Hepatocyte (in vitro differentiated cells): ENCODE measurements around the gene C16orf89. TPM values are rescaled to one million over a fixed set of nuclear protein-coding genes. Genes with fewer than 3 reads are reported as not detected.

Source experiments
- DNase-seq: peaks from one replicate; pipeline ENCODE4 v3.0.0-alpha.2; 2016; ENCODE audit warnings: low spot score
- H2AFZ ChIP-seq: fragments of 200-600 bp; sonication (generic); 2 replicates; pipeline ENCODE4 v1.6.0; 2016; ENCODE audit warnings: antibody characterized with exemption, mild to moderate bottlenecking
- H3K27ac ChIP-seq: fragments of 200-600 bp; sonication (generic); 2 replicates; pipeline ENCODE4 v1.5.1; 2016; ENCODE audit warnings: mild to moderate bottlenecking
- H3K27me3 ChIP-seq: fragments of 200-600 bp; sonication (generic); 2 replicates; pipeline ENCODE4 v1.6.1; 2016
- H3K36me3 ChIP-seq: fragments of 200-600 bp; sonication (generic); replicated peaks from 2 replicates; pipeline ENCODE4 v1.5.1; 2016; ENCODE audit warnings: low read depth; ENCODE audit not compliant: insufficient read depth
- H3K4me1 ChIP-seq: fragments of 200-600 bp; sonication (generic); 2 replicates; pipeline ENCODE4 v1.5.1; 2016; ENCODE audit warnings: mild to moderate bottlenecking, moderate library complexity; ENCODE audit not compliant: insufficient read depth
- H3K4me2 ChIP-seq: fragments of 200-600 bp; sonication (generic); 2 replicates; pipeline ENCODE4 v1.6.0; 2016
- H3K4me3 ChIP-seq: fragments of 200-600 bp; sonication (generic); 2 replicates; pipeline ENCODE4 v1.5.1; 2016; ENCODE audit warnings: mild to moderate bottlenecking
- H3K79me2 ChIP-seq: fragments of 200-600 bp; sonication (generic); 2 replicates; pipeline ENCODE4 v1.6.0; 2017; ENCODE audit warnings: mild to moderate bottlenecking
- H3K9me2 ChIP-seq: fragments of 200-600 bp; sonication (generic); replicated peaks from 2 replicates; pipeline ENCODE4 v1.6.0; 2017; ENCODE audit warnings: mild to moderate bottlenecking; ENCODE audit not compliant: insufficient read depth
- H3K9me3 ChIP-seq: fragments of 200-600 bp; sonication (generic); 2 replicates; pipeline ENCODE4 v1.5.1; 2016; ENCODE audit warnings: low read depth, mild to moderate bottlenecking
- H4K20me1 ChIP-seq: fragments of 200-600 bp; sonication (generic); 2 replicates; pipeline ENCODE4 v1.6.0; 2016; ENCODE audit warnings: mild to moderate bottlenecking; ENCODE audit not compliant: insufficient read depth, poor library complexity, severe bottlenecking
- CTCF ChIP-seq: fragments of 200-600 bp; sonication (generic); IDR thresholded peaks from 2 replicates; pipeline ENCODE4 v1.5.1; 2016; ENCODE audit warnings: antibody characterized with exemption, mild to moderate bottlenecking; ENCODE audit not compliant: poor library complexity
- EZH2 ChIP-seq: fragments of 200-600 bp; sonication (generic); IDR thresholded peaks from 2 replicates; pipeline ENCODE4 v1.6.1; 2016; ENCODE audit warnings: antibody characterized with exemption, mild to moderate bottlenecking, borderline replicate concordance
- EZH2phosphoT487 ChIP-seq: fragments of 200-600 bp; sonication (generic); IDR thresholded peaks from one replicate; pipeline ENCODE4 v1.6.1; 2018; ENCODE audit warnings: antibody characterized with exemption, mild to moderate bottlenecking, low read depth, moderate library complexity; ENCODE audit not compliant: unreplicated experiment, severe bottlenecking
- WGBS: methylation state at CpG from one replicate; pipeline ENCODE4 v1.1.6; 2016; ENCODE audit warnings: low lambda C conversion rate; ENCODE audit errors: missing lambda C conversion rate; 5-methylcytosine and 5-hydroxymethylcytosine counted together
- polyA plus RNA-seq: library from polyadenylated mRNA; unstranded; fragments of >200 nt; fragmentation: Nextera tagmentation; extraction: Ambion mirVana; gene quantifications from 2 replicates; pipeline ENCODE4 v1.2.1, GENCODE V29; 2016
- total RNA-seq: library from RNA; depleted of rRNA; stranded (reverse); fragments of >200 nt; gene quantifications from 2 replicates; pipeline ENCODE4 v1.2.3, GENCODE V29; 2014

C16orf89 gene
- total and polyA plus RNA-seq, 2 experiments from 2014 or later, result 1.1 to 3.8 TPM

- Histone ChIP-seq H4K20me1 (no peaks in the 10 kb centered on the region), H3K9me3 (no peaks in the 10 kb centered on the region), H3K9me2 (no peaks in the 10 kb centered on the region), H3K4me2 (no peak overlapping the region), H3K36me3 (no peaks in the 10 kb centered on the region), H3K4me3 (no peak overlapping the region), H3K27me3 (no peaks in the 10 kb centered on the region), H3K27ac (no peak overlapping the region), H3K4me1 (no peaks in the 10 kb centered on the region), H2AFZ (no peak overlapping the region), H3K79me2 (no peaks in the 10 kb centered on the region)
- no peak for DNase-seq
- TF ChIP-seq EZH2, result no peak
- no peak for TF ChIP-seq CTCF
- TF ChIP-seq EZH2phosphoT487, result no peak
- WGBS, result 67% methylated on average over 6 of the region's 6 CpGs
Measured at GRCh38 chr16:5059386-5060072, 6.2 kb downstream of the C16orf89 start.

- no peaks in the 10 kb centered on the region for H4K20me1 ChIP-seq
- 28% methylated on average over 7 of the region's 7 CpGs for WGBS
Measured at GRCh38 chr16:5058476-5058875, 7.3 kb downstream of the C16orf89 start.

GRCh38 chr16:5056352-5056751 is 9.4 kb downstream of the C16orf89 start:
- H3K27me3 ChIP-seq, result no peaks in the 10 kb centered on the region
- no peak overlapping the region for H3K4me3 ChIP-seq
- TF ChIP-seq EZH2phosphoT487 (no peak), CTCF (peak; percentile 37), EZH2 (no peak)
- no peaks in the 10 kb centered on the region for H3K79me2 ChIP-seq
- H3K9me3 ChIP-seq, result no peaks in the 10 kb centered on the region
- H3K4me2 ChIP-seq, result no peak overlapping the region
- no peak overlapping the region for H3K27ac ChIP-seq
- H3K9me2 ChIP-seq, result no peaks in the 10 kb centered on the region
- no peaks in the 10 kb centered on the region for H3K4me1 ChIP-seq
- 29% methylated on average over 11 of the region's 11 CpGs for WGBS
- no peaks in the 10 kb centered on the region for H3K36me3 ChIP-seq
- DNase-seq, result peak; percentile 46
- H4K20me1 ChIP-seq, result no peaks in the 10 kb centered on the region
- no peak overlapping the region for H2AFZ ChIP-seq

More at GRCh38 chr16:5058476-5058875, 7.3 kb downstream of the C16orf89 start:
- Histone ChIP-seq H3K36me3 (no peaks in the 10 kb centered on the region), H3K79me2 (no peaks in the 10 kb centered on the region), H3K27ac (no peak overlapping the region), H3K4me2 (no peak overlapping the region), H3K9me2 (no peaks in the 10 kb centered on the region), H3K4me1 (no peaks in the 10 kb centered on the region), H3K4me3 (no peak overlapping the region), H3K9me3 (no peaks in the 10 kb centered on the region), H3K27me3 (no peaks in the 10 kb centered on the region), H2AFZ (no peak overlapping the region)
- no peak for TF ChIP-seq EZH2phosphoT487
- DNase-seq, result no peak
